Measurements from ENCODE around the gene ALMS1.

- TF ChIP-seq CTCF (conservative IDR thresholded peaks at IDR 0.05) (no peak), ZFX (IDR thresholded peaks at IDR 0.05) (no peak)
Measured at GRCh38 chr2:73601780-73602179, 216.1 kb downstream of the ALMS1 start.
